ENCODE data around the gene CACFD1.

CACFD1 gene

GRCh38 chr9:133456409-133456808, 3.4 kb upstream of the CACFD1 start:
- no peak for DNase-seq (ENCODE audit: low read depth)
- TF ChIP-seq CTCF (IDR thresholded peaks at IDR 0.05; ENCODE audit: control insufficient read depth, extremely low read depth, insufficient read depth): no peak
- no peak overlapping the region for H3K4me3 ChIP-seq (ENCODE audit: low read depth, low read length)

- no peak overlapping the region for H3K4me3 ChIP-seq (ENCODE audit: low read depth, low read length)
- DNase-seq (ENCODE audit: low read depth): no peak
- TF ChIP-seq CTCF (IDR thresholded peaks at IDR 0.05; ENCODE audit: control insufficient read depth, extremely low read depth, insufficient read depth): no peak
These were observed 2.5 kb upstream of the CACFD1 start for GRCh38 chr9:133457233-133457632.

- TF ChIP-seq CTCF (IDR thresholded peaks at IDR 0.05; ENCODE audit: control insufficient read depth, extremely low read depth, insufficient read depth): no peak
- no peak for DNase-seq (ENCODE audit: low read depth)
- no peak overlapping the region for H3K4me3 ChIP-seq (ENCODE audit: low read depth, low read length)
These were observed 2.0 kb upstream of the CACFD1 start for GRCh38 chr9:133457748-133458147.

GRCh38 chr9:133458643-133459312, 1.0 kb upstream of the CACFD1 start:
- peak overlapping the region; percentile 43 for H3K4me3 ChIP-seq (ENCODE audit: low read depth, low read length)
- TF ChIP-seq CTCF (IDR thresholded peaks at IDR 0.05; ENCODE audit: control insufficient read depth, extremely low read depth, insufficient read depth): no peak
- no peak for DNase-seq (ENCODE audit: low read depth)

GRCh38 chr9:133460405-133461175, 812 bp downstream of the CACFD1 start:
- no peak for TF ChIP-seq CTCF (IDR thresholded peaks at IDR 0.05; ENCODE audit: control insufficient read depth, extremely low read depth, insufficient read depth)
- peak overlapping the region; percentile 73 for H3K4me3 ChIP-seq (ENCODE audit: low read depth, low read length)
- peak; percentile 73 for DNase-seq (ENCODE audit: low read depth)

- no peak for DNase-seq (ENCODE audit: low read depth)
- TF ChIP-seq CTCF (IDR thresholded peaks at IDR 0.05; ENCODE audit: control insufficient read depth, extremely low read depth, insufficient read depth): no peak
- H3K4me3 ChIP-seq (ENCODE audit: low read depth, low read length): no peak overlapping the region
These were observed 2.2 kb downstream of the CACFD1 start for GRCh38 chr9:133461975-133462374.
